ENCODE measurements around the gene SCN1B. TPM values are rescaled to one million over a fixed set of nuclear protein-coding genes. Genes with fewer than 3 reads are reported as not detected.
"Not testable (repeated sequence)": the region's sequence is repeated elsewhere in the genome, so short reads cannot be mapped to it uniquely, and the experiment has no call there.

SCN1B gene
- polyA plus RNA-seq, 2 of the 4 experiments (the other 2 are of a cell fraction) = 11.0 to 11.3 TPM

- TF ChIP-seq PBX3 (IDR thresholded peaks at IDR 0.05) (peak; percentile 91), EHF (CRISPR knock-in tag; IDR thresholded peaks at IDR 0.05) (0 out of 2 replicates have a peak, but pooled peaks have one; percentile 32), HMGXB4 (CRISPR knock-in tag; IDR thresholded peaks at IDR 0.05; ENCODE audit: borderline replicate concordance) (no peak), HOXA7 (CRISPR knock-in tag; IDR thresholded peaks at IDR 0.05) (peak; percentile 87; the same call in 1 of the 2 replicates), FOSL2 (IDR thresholded peaks at IDR 0.05) (peak; percentile 96), FOSL2 (CRISPR knock-in tag; IDR thresholded peaks at IDR 0.05) (peak; percentile 98), SREBF2 (IDR thresholded peaks at IDR 0.05) (no peak), BHLHE40 (IDR thresholded peaks at IDR 0.05; ENCODE audit: low read depth, low read length) (no peak), MAZ (IDR thresholded peaks at IDR 0.05; ENCODE audit: borderline replicate concordance, low read depth, low read length) (peak; percentile 21; the same call in 1 of the 2 replicates), NFE2L2 (conservative IDR thresholded peaks at IDR 0.05; ENCODE audit: low read length) (0 out of 2 replicates have a peak, but pooled peaks have one; percentile 1), MAFK (IDR thresholded peaks at IDR 0.05; ENCODE audit: partially characterized antibody) (peak; percentile 26), ZFP36 (IDR thresholded peaks at IDR 0.05; ENCODE audit: borderline replicate concordance, partially characterized antibody) (no peak), BCL3 (IDR thresholded peaks at IDR 0.05) (peak; percentile 99), EP300 (IDR thresholded peaks at IDR 0.05) (peak; percentile 97), GATA3 (IDR thresholded peaks at IDR 0.05; ENCODE audit: borderline replicate concordance) (peak; percentile 100), NPAS2 (CRISPR knock-in tag; IDR thresholded peaks at IDR 0.05; ENCODE audit: borderline replicate concordance) (no peak), RARB (CRISPR knock-in tag; IDR thresholded peaks at IDR 0.05) (peak; percentile 87)
Observed at GRCh38 chr19:35006342-35006998, 23.8 kb upstream of the SCN1B start (continued).

- peak overlapping the region; percentile 76 for H3K4me2 ChIP-seq
- 92% methylated on average over 5 of the region's 5 CpGs for WGBS (ENCODE audit: missing lambda C conversion rate)
- no peak for FAIRE-seq
Observed at GRCh38 chr19:35006999-35007365, 23.3 kb upstream of the SCN1B start.

GRCh38 chr19:35007427-35007826, 22.8 kb upstream of the SCN1B start:
- ChIA-PET POLR2A (interaction anchor here (1.6 to 3.7 kb wide), 4 partner anchors 10 to 24 kb away, joined by 7 to 45 read pairs (median 20); partner anchors contain the start of gene SCN1B), CTCF (interaction anchor here (0.6 to 61.4 kb wide), 11 partner anchors 5 to 705 kb away, joined by 3 to 1860 read pairs (median 7); partner anchors contain the start of genes GRAMD1A, LGI4, SCN1B and ZNF792)
- not testable (repeated sequence) for DNase-seq (ENCODE audit: low read depth in 1 of 2, low spot score in 1 of 2); FAIRE-seq; ATAC-seq; H3K9me3 ChIP-seq; H3K4me3 ChIP-seq
- peaks cover 76% of the 10 kb centered on the region for H3K4me1 ChIP-seq
- TF ChIP-seq TFCP2L1 (CRISPR knock-in tag; IDR thresholded peaks at IDR 0.05) = 0 out of 2 replicates have a peak, but pooled peaks have one; percentile 62
- WGBS (ENCODE audit: missing lambda C conversion rate) = 94% methylated on average over 8 of the region's 8 CpGs
- H3K27ac ChIP-seq = peak overlapping the region; percentile 93 to 94
- peak overlapping the region; percentile 76 for H3K4me2 ChIP-seq

More at GRCh38 chr19:35006999-35007365, 23.3 kb upstream of the SCN1B start:
- Histone ChIP-seq H3K9me3 (no peaks in the 10 kb centered on the region), H3K4me3 (peak overlapping the region; percentile 25), H3K4me1 (peaks cover 78% of the 10 kb centered on the region), H3K27ac (peak overlapping the region; percentile 93 to 94)
- POLR2A ChIA-PET = interaction anchor here (0.8 to 3.7 kb wide), 14 partner anchors 8 to 329 kb away, joined by 3 to 45 read pairs (median 6); partner anchors contain the start of genes SCN1B, ZNF181, ZNF30 and ZNF302
- DNase-seq (ENCODE audit: low read depth in 1 of 2, low spot score in 1 of 2) = no peak
- no peak for TF ChIP-seq CHD2 (IDR thresholded peaks at IDR 0.05; ENCODE audit: low read length, partially characterized antibody)
- 0 out of 2 replicates have a peak, but pooled peaks have one; percentile 9 for TF ChIP-seq EHF (CRISPR knock-in tag; IDR thresholded peaks at IDR 0.05)
- peak in 1 of 2 experiments; percentile 4; a peak in 3 of 6 replicates for ATAC-seq
- CTCF ChIA-PET = interaction anchor here (0.8 to 61.4 kb wide), 13 partner anchors 5 to 137 kb away, joined by 3 to 1860 read pairs (median 5); partner anchors contain the start of genes FXYD7, GRAMD1A, SCN1B and ZNF792
